ENCODE results near the gene DNAJC18.

DNA sequence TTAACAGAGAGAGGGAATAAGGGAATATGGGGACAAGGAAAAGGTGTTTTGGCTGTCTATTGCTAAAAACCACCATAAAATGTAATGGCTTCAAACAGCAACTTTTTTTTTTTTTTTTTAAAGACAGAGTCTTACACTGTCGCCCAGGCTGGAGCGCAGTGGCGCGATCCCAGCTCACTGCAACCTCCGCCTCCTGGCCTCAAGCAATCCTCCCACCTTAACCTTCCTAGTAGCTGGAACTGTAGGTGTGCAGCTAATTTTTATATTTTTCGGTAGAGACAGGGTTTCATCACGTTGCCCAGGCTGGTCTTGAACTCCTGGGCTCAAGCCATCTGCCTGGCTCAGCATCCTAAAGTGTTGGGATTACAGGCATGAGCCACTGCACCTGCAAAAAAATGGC lies 31.1 kb downstream of the DNAJC18 start:
- TF ChIP-seq POLR2A (IDR thresholded peaks at IDR 0.05; ENCODE audit: low read length): no peak
- no peak for TF ChIP-seq GATA1 (IDR thresholded peaks at IDR 0.05; ENCODE audit: low read depth, low read length)
